ENCODE data around the gene GDF7.

The GDF7 gene

DNA sequence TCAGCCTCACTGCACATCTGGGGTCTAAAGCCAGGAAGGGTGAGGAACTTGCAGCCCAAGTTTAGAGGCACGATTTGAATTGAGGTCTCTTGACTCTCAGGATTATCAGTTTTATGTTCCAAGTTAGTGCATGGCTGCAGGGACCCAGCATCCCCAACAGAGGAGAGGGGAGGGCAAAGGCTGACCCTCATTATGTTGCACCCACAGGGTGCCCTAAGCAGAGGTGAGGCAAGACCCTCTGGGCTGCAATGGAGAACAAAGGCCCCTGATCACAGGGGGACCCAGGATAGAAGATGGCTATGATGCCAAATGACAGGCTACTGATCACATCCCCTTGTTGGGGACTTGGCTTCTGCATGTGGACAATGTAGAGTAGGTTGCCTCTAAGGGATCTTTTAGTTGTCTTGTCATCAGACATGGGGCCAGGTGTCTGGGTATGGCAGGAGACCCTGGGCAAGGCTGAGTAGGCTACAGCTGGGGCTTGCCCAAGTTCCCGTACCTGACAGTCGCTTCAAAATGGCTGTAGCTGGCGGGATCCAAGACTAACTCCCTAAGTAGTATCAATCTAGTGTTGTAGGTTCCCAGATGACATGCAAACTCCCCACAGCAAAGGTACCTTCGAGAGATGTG, 4.5 kb upstream of the GDF7 start:
- TF ChIP-seq, protein P1, sequence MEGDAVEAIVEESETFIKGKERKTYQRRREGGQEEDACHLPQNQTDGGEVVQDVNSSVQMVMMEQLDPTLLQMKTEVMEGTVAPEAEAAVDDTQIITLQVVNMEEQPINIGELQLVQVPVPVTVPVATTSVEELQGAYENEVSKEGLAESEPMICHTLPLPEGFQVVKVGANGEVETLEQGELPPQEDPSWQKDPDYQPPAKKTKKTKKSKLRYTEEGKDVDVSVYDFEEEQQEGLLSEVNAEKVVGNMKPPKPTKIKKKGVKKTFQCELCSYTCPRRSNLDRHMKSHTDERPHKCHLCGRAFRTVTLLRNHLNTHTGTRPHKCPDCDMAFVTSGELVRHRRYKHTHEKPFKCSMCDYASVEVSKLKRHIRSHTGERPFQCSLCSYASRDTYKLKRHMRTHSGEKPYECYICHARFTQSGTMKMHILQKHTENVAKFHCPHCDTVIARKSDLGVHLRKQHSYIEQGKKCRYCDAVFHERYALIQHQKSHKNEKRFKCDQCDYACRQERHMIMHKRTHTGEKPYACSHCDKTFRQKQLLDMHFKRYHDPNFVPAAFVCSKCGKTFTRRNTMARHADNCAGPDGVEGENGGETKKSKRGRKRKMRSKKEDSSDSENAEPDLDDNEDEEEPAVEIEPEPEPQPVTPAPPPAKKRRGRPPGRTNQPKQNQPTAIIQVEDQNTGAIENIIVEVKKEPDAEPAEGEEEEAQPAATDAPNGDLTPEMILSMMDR (IDR thresholded peaks at IDR 0.05; ENCODE audit: low read depth, low read length): no peak
- H3K4me3 ChIP-seq (ENCODE audit: low read depth, low read length): no peak overlapping the region

DNA sequence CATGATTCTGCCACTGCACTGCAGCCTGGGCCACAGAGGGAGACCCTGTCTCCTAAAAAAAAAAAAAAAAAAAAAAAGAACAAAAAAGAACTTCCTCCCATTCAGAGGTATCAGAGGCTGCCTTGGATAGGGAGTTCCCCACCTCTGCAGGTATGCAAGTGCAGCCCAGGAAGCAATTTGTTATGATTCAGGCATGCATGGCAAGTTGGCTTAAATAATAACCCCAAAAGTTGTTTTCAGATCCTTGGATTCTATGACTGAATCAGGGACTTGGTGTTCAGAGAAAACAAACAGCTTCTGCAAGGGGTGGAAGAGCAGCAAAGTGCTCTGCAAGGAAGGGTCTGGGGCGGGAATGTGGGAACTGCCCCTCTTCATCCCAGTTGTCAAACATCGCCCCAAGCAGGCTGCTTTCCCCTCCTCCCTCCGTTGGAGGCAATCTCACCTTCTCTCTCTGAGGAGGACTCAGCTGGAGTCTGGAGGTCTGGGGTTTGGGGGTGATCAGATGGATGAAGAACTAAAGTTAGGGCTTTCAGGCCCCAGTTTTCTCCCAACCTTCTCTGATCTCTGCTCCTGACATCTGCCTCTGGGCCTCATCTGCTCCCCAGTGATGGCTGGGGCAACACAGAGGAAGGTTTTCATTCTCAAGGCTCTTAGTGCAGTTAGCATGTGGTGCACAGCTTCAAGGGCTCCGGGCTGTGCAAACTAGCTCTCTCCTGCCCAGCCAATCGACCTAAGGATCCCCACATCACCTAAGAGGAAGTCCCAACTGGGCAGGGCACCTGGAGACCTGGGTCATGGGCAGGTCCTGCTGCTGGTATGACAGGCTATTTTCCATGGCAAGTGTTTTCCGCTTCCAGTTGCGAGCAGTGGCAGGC, 3.5 kb upstream of the GDF7 start:
- no peak overlapping the region for H3K4me3 ChIP-seq (ENCODE audit: low read depth, low read length)
- TF ChIP-seq, protein P1 (IDR thresholded peaks at IDR 0.05; ENCODE audit: low read depth, low read length): no peak

DNA sequence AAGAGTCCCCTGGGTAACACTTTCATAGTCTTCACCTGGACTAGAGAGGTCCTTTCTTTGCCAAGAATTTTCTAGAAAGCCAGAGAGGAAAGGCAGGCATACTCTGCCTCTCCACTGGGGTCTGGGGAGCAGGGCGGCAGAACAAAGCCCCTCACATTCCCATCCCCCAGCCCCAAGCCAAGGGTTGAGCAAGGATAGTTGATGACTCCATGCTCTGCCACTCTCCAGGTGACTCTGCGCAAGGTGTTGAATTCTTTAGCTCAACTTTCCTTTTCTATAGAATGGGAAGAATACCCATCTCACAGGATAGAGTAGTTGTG, 2.9 kb upstream of the GDF7 start:
- no peak overlapping the region for H3K4me3 ChIP-seq (ENCODE audit: low read depth, low read length)
- TF ChIP-seq, protein P1 (IDR thresholded peaks at IDR 0.05; ENCODE audit: low read depth, low read length): no peak

DNA sequence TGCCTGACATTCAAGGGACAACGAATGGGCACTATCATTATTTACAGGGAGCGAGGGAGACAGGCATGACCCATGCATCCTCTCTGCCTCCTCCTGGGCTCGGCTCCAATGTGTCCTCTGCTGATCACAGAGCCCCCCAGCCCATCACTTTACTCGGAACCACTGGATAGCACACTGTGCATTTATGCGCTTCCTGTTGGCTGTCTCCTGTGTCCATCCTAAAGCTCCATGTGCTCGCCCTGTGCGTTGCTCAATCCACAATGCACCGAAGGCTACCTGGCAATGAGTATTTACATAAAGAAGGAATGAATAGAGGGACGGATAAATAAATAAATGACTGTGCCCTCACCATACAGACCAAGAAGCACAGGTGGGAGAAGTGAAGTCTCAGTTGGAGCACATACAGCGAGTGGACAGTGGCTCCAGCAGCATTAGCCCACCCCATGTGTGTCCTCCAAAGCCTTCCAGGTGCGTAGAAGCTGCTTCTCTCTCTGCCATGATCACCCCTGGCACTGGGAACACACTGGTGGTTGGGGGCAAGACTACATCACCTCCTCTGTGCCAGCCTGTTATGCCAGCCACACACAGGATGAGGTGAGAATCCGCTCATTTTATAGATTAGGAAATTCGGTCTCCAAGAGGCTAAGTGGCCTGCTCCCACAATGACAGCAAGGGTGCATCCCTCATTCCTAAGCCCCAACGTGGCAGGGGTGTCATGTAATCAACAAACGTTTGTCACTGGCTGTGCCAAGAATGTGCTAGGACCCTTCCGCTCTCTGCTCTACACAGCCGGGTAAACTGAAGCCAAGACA, 2.3 kb upstream of the GDF7 start:
- TF ChIP-seq, protein P1 (IDR thresholded peaks at IDR 0.05; ENCODE audit: low read depth, low read length): no peak
- no peak overlapping the region for H3K4me3 ChIP-seq (ENCODE audit: low read depth, low read length)

DNA sequence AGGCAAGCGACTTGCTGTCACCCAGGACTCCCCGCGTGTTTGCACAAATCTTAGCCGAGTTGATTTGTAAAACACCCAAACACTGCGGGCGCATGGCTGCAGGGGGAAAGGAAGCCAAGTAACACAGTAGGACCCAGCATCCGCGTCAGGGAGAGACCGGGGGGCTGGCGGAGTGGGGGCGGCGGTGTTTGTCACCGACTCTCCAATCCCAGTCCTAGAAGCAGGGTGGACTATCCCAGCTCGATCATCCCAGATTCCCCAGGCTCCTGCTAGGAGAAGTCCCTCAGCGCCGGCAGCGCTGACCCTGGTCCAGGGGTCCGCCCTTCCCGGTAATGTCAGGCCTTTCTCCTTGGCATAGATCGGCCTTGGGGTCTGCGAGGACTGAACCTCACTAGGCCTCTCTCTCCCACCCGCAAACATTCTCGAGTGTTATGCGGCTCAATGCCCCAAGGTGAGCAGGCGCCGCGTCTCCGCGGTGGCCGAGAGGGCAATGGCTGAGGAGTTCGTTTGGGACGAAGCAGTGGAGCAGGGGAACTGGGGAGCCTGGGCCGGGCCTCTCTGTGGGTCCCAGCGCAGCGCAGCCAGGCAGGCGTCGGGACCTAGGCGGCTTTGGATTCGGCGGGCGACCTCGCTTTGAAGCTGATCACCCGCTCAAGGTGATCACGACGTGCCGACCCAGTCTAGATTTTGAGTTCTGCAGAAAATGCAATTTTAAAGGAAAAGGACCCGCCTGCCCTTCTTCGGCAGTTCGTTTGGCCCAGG, 1.5 kb upstream of the GDF7 start:
- TF ChIP-seq, protein P1 (IDR thresholded peaks at IDR 0.05; ENCODE audit: low read depth, low read length): no peak
- no peak overlapping the region; the same call in 1 of the 2 replicates for H3K4me3 ChIP-seq (ENCODE audit: low read depth, low read length)

DNA sequence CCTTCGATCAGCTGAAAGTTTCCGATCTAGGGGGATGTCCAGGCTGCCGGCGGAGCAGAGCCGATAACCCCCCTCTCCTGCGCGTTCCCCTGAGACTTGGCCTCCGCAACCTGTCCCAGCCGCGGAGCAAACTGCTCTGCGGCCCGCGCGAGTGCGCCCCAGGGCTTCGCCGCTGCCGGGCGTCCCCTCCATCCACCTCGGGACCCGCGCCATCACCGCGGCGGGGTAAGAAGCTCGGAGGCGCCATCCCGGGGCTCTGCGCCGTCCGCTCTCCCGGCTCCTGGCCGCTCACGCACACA, 990 bp upstream of the GDF7 start:
- peak overlapping the region; percentile 45 for H3K4me3 ChIP-seq (ENCODE audit: low read depth, low read length)
- TF ChIP-seq, protein P1 (IDR thresholded peaks at IDR 0.05; ENCODE audit: low read depth, low read length): no peak
